T-helper 22 cell (primary cell): ENCODE measurements around the gene NINL.
"Not testable (repeated sequence)": the region's sequence is repeated elsewhere in the genome, so short reads cannot be mapped to it uniquely, and the experiment has no call there.

Source experiments
- DNase-seq: peaks from one replicate; pipeline ENCODE4 v3.0.0-alpha.2; 2020; ENCODE audit warnings: low read depth

Gene NINL

GRCh38 chr20:25483431-25484132 is 101.7 kb downstream of the NINL start:
- DNase-seq = no peak

- no peak for DNase-seq
These were observed 103.4 kb downstream of the NINL start for GRCh38 chr20:25481918-25482253.

- no peak for DNase-seq
These were observed 104.0 kb downstream of the NINL start for GRCh38 chr20:25481235-25481917.

DNA sequence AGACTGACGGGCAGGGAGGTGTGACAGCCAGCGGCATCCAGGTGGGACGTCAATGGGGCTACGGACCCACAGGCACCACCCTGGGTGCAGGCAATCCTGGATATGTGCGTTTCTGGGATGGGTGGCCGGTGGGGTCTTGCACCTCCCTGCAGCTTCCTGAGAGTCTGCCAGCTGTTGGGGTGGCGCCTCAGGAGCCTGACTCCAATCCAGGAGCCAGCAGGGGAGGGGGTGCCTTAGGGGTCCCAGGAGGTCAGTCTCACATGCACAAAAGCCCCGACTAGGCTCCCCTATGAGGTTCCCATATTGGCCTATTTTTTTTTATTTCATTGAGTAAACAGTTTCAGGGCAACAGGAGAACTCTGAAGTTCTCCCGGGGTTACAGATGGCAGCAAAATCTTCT is 104.5 kb downstream of the NINL start:
- DNase-seq = no peak

DNA sequence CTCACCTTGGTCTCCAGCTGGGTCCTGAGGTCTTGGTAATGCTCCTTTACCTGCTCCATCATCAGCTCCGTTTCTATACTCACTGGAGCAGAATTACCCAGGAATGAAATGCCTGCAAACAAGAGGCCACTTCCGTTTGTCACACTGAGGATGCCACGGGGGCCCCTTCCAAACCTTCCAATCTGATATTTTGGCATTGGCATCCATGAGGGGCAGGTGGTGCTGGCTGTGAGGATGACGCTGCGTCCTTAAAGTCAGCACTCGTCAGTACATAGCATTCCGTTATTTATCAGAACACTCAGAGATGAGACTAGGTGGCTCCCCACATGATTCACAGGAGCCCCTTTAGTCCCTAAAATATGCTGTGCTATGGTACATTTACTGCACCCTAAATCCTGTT is 105.2 kb downstream of the NINL start:
- no peak for DNase-seq

- DNase-seq = no peak
These were observed 105.7 kb downstream of the NINL start for GRCh38 chr20:25479638-25480037.

DNA sequence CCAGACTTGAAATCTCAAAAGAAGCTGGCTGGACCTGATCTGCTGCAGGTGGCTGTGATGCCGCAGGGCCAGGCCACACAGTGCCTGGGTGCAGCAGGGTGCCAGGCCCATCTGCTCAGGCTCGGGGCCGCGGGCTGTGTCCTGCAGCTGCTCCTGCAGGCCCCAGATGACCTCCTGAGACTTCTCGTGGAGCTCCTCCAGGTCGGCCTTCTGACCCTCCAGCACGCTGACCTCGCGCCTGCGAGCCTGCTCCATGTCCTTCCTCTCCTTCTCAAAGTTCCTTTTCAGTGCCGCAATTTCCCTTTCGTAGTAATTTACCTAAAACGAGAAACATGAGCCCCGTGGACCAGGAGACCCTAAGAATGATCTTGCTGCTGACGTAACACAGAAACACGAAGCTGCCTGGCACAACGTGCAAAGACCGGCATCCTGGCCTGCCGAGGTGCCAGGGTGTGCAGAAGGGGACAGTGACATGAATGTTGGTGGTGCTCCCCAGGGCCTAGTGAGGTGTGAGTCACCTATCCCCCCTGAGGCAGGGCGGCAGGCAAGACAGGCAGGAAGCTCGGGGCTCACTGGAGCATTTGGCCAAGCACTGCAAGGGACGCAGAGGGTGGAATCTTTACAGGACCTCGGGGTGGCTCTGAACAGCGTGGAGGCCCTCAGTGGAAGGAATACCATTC is 106.3 kb downstream of the NINL start:
- DNase-seq = no peak

- no peak for DNase-seq
These were observed 108.1 kb downstream of the NINL start for GRCh38 chr20:25477014-25477882.

DNA sequence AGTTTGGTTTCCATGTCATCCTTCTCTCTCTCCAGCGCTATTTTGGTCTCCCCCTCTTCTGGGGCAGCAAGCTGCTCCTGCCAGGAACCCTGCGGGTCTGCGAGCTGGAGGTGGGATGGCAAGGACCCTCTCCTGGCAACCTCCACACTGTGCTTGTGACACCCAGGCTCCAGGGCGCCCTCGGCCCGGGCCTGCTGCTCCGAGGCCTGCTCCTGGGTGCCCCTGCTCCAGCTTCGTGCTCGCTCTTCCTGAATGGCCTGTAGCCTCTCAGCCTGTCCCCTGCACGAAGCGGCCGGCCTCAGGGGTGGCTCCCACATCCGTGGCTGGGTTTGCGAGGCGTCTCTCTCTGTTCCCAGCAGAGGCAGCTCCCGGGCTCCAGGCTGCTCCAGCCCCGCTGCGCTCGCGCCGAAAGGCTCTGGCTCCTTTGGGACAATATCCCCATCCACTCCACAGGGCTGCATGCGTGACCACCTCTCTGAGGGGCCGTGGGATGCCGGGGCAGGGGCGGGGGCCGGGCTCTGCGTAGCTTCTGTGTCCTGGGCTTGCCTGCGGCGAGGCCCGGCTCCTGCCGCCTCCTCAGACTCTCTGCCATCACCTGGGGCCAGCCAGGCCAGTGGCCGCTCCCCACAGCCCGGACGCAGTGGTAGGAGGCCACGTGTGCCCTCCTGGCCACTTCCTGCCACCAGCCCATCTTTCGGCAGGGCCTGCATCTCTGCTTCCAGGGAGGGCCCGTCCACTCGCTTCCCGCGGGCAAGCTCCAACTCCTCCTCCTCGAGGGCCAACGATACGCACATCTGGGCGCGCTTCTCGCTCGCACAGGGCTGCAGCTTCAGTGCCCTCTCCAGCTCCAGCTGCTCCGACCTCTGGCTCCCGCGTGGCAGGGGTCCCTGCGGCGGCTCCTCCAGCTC is 109.0 kb downstream of the NINL start:
- no peak for DNase-seq

DNA sequence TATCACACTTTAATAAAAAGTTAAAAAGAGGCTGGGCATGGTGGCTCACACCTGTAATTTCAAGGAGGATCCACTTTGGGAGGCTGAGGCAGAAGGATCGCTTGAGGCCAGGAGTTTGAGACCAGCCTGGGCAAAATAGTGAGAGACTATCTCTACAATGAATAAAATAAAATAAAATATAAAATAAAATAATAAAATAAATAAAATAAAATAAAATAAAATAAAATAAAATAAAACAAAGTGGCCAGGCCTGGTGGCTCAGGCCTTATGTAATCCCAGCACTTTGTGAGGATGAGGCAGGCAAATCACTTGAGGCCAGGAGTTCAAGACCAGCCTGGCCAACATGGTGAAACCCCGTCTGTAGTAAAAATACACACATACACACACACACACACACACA is 112.0 kb downstream of the NINL start:
- DNase-seq = not testable (repeated sequence)

- DNase-seq = no peak
These were observed 114.3 kb downstream of the NINL start for GRCh38 chr20:25471020-25471419.

DNA sequence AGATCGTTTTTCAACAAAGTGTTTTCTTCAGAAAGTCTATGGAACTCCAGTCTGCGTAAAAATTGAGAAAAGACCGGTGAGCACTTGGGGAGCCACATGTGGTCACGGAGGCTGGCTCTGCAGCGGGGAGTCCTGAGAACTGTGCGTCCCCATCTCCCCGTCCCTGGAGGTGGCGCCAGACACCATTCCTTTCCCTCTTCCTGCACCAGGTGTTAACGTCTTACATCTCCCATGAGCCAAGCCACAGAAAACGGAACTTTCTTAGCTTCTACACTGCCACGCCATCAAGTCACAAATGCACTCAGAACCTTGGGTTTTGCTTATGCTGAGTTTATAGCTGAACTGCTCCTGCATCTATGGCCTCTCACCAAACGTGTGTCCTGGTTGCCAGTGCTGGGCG is 115.3 kb downstream of the NINL start:
- no peak for DNase-seq

GRCh38 chr20:25469558-25469957 is 115.8 kb downstream of the NINL start:
- no peak for DNase-seq

DNA sequence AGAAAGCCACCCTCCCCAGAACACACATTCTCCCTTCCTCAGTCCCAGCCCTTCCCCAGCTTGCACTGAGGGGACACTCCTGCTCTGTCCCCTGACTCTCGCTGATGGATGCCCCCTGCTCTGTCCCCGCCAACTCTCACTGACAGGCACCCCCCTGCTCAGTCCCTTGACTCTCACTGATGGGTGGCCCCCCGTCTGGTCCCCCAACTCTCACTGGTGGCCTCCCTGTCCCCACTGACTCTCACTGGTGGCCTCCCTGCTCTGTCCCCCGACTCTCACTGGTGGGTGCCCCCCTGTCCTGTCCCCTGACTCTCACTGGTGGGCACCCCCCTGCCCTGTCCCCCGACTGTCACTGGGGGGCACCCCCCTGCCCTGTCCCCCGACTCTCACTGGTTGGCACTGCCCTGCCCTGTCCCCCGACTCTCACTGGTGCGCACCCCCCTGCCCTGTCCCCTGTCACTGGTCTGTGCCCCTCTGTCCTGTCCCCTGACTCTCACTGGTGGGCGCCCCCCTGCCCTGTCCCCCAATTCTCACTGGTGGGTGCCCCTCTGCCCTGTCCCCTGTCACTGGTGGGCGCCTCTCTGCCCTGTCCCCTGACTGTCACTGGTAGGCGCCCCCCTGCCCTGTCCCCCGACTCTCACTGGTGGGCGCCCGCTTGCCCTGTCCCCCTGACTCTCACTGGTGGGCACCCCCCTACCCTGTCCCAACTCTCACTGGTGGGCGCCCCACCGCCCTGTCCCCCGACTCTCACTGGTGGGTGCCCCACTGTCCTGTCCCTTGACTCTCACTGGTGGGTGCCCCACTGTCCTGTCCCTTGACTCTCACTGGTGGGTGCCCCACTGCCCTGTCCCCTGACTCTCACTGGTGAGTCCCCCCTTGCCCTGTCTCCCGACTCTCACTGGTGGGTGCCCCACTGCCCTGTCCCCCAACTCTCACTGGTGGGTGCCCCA is 116.9 kb downstream of the NINL start:
- no peak for DNase-seq

- no peak for DNase-seq
These were observed 117.9 kb downstream of the NINL start for GRCh38 chr20:25467441-25467840.

DNA sequence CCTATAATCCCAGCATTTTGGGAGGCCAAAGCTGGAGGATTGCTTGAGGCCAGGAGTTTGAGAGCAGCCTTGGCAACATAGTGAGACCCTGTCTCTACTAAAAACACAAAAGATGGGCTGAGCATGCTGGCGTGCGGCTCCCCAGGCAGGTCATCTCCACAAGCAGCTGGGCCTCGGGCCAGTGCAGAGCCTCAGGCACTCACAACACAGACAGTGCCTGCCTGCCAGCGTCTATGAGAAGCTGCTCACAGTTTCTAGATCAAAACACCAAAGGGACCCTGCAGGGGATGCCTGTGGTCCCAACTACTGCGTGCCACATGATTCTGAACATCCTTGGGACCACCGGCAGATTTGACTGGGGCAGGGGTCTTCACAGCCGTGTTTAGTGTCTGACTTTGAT is 118.5 kb downstream of the NINL start:
- DNase-seq = no peak

DNA sequence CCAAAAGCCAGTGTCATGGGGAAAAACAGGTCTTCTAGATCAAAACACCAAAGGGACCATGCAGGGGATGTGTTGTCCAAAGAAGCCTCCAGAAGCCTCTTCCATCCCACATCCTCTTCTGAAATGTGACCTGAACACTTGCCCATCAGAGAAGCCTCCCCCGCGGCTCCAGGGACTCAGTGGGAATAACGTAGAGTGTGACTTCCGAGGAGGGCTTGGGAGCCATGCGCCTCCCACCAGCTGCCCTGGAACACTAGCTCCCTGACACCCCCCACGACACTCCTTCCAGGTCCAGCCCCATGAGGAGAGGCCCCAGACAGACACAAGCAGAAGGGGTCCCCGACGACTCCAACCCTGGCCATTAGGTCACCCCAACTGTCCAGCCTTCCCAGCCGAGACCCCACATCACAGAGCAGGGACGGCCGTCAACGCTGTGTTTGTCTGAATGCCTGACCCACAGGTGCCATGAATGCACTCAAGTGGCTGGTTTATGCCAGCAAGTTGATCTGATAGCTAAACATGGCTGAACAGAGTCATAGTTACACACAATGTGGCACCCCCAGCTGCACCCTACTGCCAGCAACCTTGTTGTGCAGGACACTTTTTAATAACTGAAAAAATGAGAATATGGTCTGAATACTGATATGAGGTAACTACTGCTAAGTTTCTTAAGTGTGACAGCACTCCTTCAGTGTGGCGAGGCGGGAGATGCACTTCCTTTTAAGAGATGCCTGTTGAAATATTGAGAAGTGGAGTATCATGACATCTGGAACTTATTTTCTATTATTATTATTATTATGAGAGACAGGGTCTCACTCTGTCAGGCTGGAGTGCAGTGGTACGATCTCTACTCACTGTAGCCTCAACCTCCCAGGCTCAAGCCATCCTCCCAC is 119.8 kb downstream of the NINL start:
- DNase-seq = no peak

- DNase-seq = no peak
These were observed 120.7 kb downstream of the NINL start for GRCh38 chr20:25464501-25465242.
